Esophagus squamous epithelium (tissue), 5 donors: ENCODE results near the gene MECP2. TPM values are rescaled to one million over a fixed set of nuclear protein-coding genes. Genes with fewer than 3 reads are reported as not detected.

Source experiments
- DNase-seq: peaks from one replicate; lab custom pipeline; 2025; lab: John Stamatoyannopoulos, UW
- H3K27ac ChIP-seq, 4 donors: fragments of 200-600 bp; sonication (generic); one replicate each; pipeline ENCODE4 v1.5.1; 2016 to 2019; ENCODE audit warnings: mild to moderate bottlenecking in 1 of 4
- H3K27me3 ChIP-seq, 4 donors: fragments of 200-600 bp; sonication (generic); 1 replicate in 3 of 4; 2 replicates in 1 of 4; pipeline versions ENCODE4 v1.5.1 to v1.6.0; 2017 to 2021; ENCODE audit warnings: antibody characterized with exemption in 1 of 4
- H3K36me3 ChIP-seq, 3 donors: fragments of 200-600 bp; sonication (generic); one replicate each; pipeline ENCODE4 v1.5.1; 2016 to 2019
- H3K4me1 ChIP-seq, 3 donors: fragments of 200-600 bp; sonication (generic); one replicate each; pipeline ENCODE4 v1.5.1; 2017 to 2019
- H3K4me3 ChIP-seq, 4 donors: fragments of 200-600 bp; sonication (generic); 1 replicate in 3 of 4; 2 replicates in 1 of 4; pipeline ENCODE4 v1.5.1; 2016 to 2019; ENCODE audit warnings: mild to moderate bottlenecking in 2 of 4, moderate library complexity in 1 of 4
- H3K9me3 ChIP-seq, 3 donors: fragments of 200-600 bp; sonication (generic); one replicate each; pipeline ENCODE4 v1.5.1; 2016 to 2019
- CTCF ChIP-seq, 6 experiments: fragments of 450-650 bp in 4 of 6; fragments of 200-600 bp in 2 of 6; sonication (generic) in 2 of 6; IDR thresholded peaks; one replicate each; pipeline ENCODE4 v1.5.1; 2016 to 2019; ENCODE audit warnings: antibody characterized with exemption in 6 of 6, mild to moderate bottlenecking in 4 of 6, moderate library complexity in 4 of 6
- POLR2A ChIP-seq, 4 donors: fragments of 450-650 bp; IDR thresholded peaks; one replicate each; pipeline ENCODE4 v1.6.1; 2017; ENCODE audit warnings: antibody characterized with exemption in 4 of 4, mild to moderate bottlenecking in 4 of 4, moderate library complexity in 3 of 4
- WGBS, 2 donors: methylation state at CpG; one replicate each; pipeline ENCODE4 v1.1.5; 2018; 5-methylcytosine and 5-hydroxymethylcytosine counted together
- intact Hi-C: fragments of 100-400 bp; cut with DNase I; formaldehyde crosslinking; loops from one replicate; pipeline ENCODE4 v1.15.0; 2022
- total RNA-seq, 4 donors: library from RNA; depleted of rRNA; stranded (reverse); fragments of >200 nt; gene quantifications; one replicate each; pipeline ENCODE4 v1.1.0, GENCODE V29; 2016
- donor health status: DM: yes; HTN: yes; CAD: no.

Gene MECP2
- total RNA-seq, 4 donors from 2014 or later, result 17.7 to 38.7 (median 25.4) TPM

- DNase-seq, result no peak
- Histone ChIP-seq H3K36me3 (no peaks in the 10 kb centered on the region), H3K4me3 (peak overlapping the region; percentile 49 to 88 (median 82)), H3K27me3 (no peaks in the 10 kb centered on the region), H3K9me3 (no peaks in the 10 kb centered on the region), H3K4me1 (peaks cover 0 to 54% (median 4%) of the 10 kb centered on the region in 3 donors), H3K27ac (peak overlapping the region; percentile 89 to 98 (median 97))
- TF ChIP-seq CTCF (IDR thresholded peaks at IDR 0.05), result no peak
- 11 to 61% methylated on average over 8 to 19 of the region's 31 CpGs for WGBS, 2 donors
- intact Hi-C loops, result no loop called here
Measured at GRCh38 chrX:154096140-154097002, 1.1 kb downstream of the MECP2 start.

- WGBS, 2 donors, result 10 to 50% methylated on average over 1 to 6 of the region's 6 CpGs
- H3K27ac ChIP-seq, result peak overlapping the region in 1 of 4 donors; percentile 36
Measured at GRCh38 chrX:154094833-154095232, 2.7 kb downstream of the MECP2 start.

GRCh38 chrX:154093965-154094364 lies 3.6 kb downstream of the MECP2 start:
- no peaks in the 10 kb centered on the region for H3K9me3 ChIP-seq
- TF ChIP-seq CTCF (IDR thresholded peaks at IDR 0.05) (no peak), POLR2A (IDR thresholded peaks at IDR 0.05) (no peak)
- DNase-seq, result no peak
- no peaks in the 10 kb centered on the region for H3K27me3 ChIP-seq
- H3K4me1 ChIP-seq, result peaks cover 0 to 64% (median 4%) of the 10 kb centered on the region in 3 donors
- WGBS, 2 donors, result 58 to 73% methylated on average over 5 of the region's 5 CpGs
- H3K27ac ChIP-seq, result no peak overlapping the region
- peak overlapping the region in 1 of 4 donors; percentile 20 for H3K4me3 ChIP-seq
- H3K36me3 ChIP-seq, result no peaks in the 10 kb centered on the region
- intact Hi-C loops, result no loop called here

More at GRCh38 chrX:154094833-154095232, 2.7 kb downstream of the MECP2 start:
- no peak for DNase-seq
- no peaks in the 10 kb centered on the region for H3K9me3 ChIP-seq
- H3K27me3 ChIP-seq, result no peaks in the 10 kb centered on the region
- H3K36me3 ChIP-seq, result no peaks in the 10 kb centered on the region
- no peak for TF ChIP-seq CTCF (IDR thresholded peaks at IDR 0.05)
- TF ChIP-seq POLR2A (IDR thresholded peaks at IDR 0.05), result no peak
- H3K4me3 ChIP-seq, result peak overlapping the region in 1 of 4 donors; percentile 20
- H3K4me1 ChIP-seq, result peaks cover 0 to 64% (median 4%) of the 10 kb centered on the region in 3 donors
- intact Hi-C loops, result no loop called here

GRCh38 chrX:154092371-154092770 lies 5.1 kb downstream of the MECP2 start:
- Histone ChIP-seq H3K4me1 (peaks cover 0 to 72% (median 4%) of the 10 kb centered on the region in 3 donors), H3K27ac (peak overlapping the region in 1 of 4 donors; percentile 6)
- 72 to 93% methylated on average over 5 of the region's 5 CpGs for WGBS, 2 donors

More at GRCh38 chrX:154092371-154092770, 5.1 kb downstream of the MECP2 start:
- H3K9me3 ChIP-seq, result no peaks in the 10 kb centered on the region
- H3K36me3 ChIP-seq, result no peaks in the 10 kb centered on the region
- no peaks in the 10 kb centered on the region for H3K27me3 ChIP-seq
- H3K4me3 ChIP-seq, result no peak overlapping the region
- TF ChIP-seq CTCF (IDR thresholded peaks at IDR 0.05) (no peak), POLR2A (IDR thresholded peaks at IDR 0.05) (no peak)
- DNase-seq, result no peak
- intact Hi-C loops, result no loop called here
